IMR-90 (cell line): ENCODE measurements around the gene SMG5. TPM values are rescaled to one million over a fixed set of nuclear protein-coding genes. Genes with fewer than 3 reads are reported as not detected.

Experiments
- ATAC-seq: fragments of 200-7000 bp; cut with Tn5 transposase; 2 replicates; pipeline ENCODE4 v1.9.1; 2020; ENCODE audit warnings: low read depth, mild to moderate bottlenecking, moderate library complexity
- BruUV-seq: library from RNA; stranded (reverse); fragments of 400-500 nt; replicated peaks from 2 replicates; lab custom pipeline; 2021; lab: Mats Ljungman, UMichigan
- CTCF ChIA-PET: fragments of 300-600 bp; formaldehyde crosslinking; extraction: SDS; loops from one replicate; lab custom pipeline; 2021; ENCODE audit warnings: antibody characterized with exemption; lab: Yijun Ruan, JAX
- POLR2A ChIA-PET: fragments of 300-600 bp; sonication (Branson Sonifier 250); formaldehyde crosslinking; loops from one replicate; lab custom pipeline; 2022; ENCODE audit warnings: antibody characterized with exemption; ENCODE audit not compliant: unreplicated experiment; lab: Charles Lee
- DNase-seq: peaks from one replicate; pipeline ENCODE4 v3.0.0; 2013
- H2AFZ ChIP-seq: replicated peaks from 2 replicates; pipeline ENCODE3; 2013; ENCODE audit warnings: low read length, mild to moderate bottlenecking; ENCODE audit not compliant: poor library complexity
- H2AK5ac ChIP-seq: 2 replicates; pipeline ENCODE4 v1.6.1; 2013; ENCODE audit warnings: low read depth, low read length, inconsistent platforms
- H2AK9ac ChIP-seq: replicated peaks from 2 replicates; pipeline ENCODE3; 2013; ENCODE audit warnings: mild to moderate bottlenecking, low read depth, low read length, moderate library complexity; ENCODE audit not compliant: poor library complexity
- H2BK120ac ChIP-seq: 2 replicates; pipeline ENCODE4 v1.6.1; 2013; ENCODE audit warnings: low read depth, low read length, inconsistent platforms
- H2BK15ac ChIP-seq: 3 replicates; pipeline ENCODE4 v1.6.1; 2013; ENCODE audit warnings: low read depth, low read length, inconsistent platforms
- H2BK20ac ChIP-seq: 2 replicates; pipeline ENCODE4 v1.6.1; 2013; ENCODE audit warnings: low read depth, mild to moderate bottlenecking, inconsistent platforms, low read length, moderate library complexity
- H2BK5ac ChIP-seq: 2 replicates; pipeline ENCODE4 v1.6.1; 2013; ENCODE audit warnings: mild to moderate bottlenecking, low read depth, low read length, inconsistent platforms; ENCODE audit not compliant: poor library complexity, severe bottlenecking
- H3K14ac ChIP-seq: replicated peaks from 2 replicates; pipeline ENCODE4 v1.6.1; 2013; ENCODE audit warnings: low read depth, low read length, inconsistent platforms
- H3K18ac ChIP-seq: 2 replicates; pipeline ENCODE4 v1.6.1; 2013; ENCODE audit warnings: low read depth, low read length, control low read depth
- H3K23ac ChIP-seq: 2 replicates; pipeline ENCODE4 v1.6.1; 2013; ENCODE audit warnings: low read depth, low read length, inconsistent platforms
- H3K27ac ChIP-seq: 2 replicates; pipeline ENCODE4 v1.5.1; 2013; ENCODE audit warnings: mild to moderate bottlenecking, control low read depth, low read length; ENCODE audit not compliant: insufficient read depth
- H3K27me3 ChIP-seq: 2 replicates; pipeline ENCODE4 v1.6.1; 2013; ENCODE audit warnings: low read length; ENCODE audit not compliant: control insufficient read depth, insufficient read depth
- H3K36me3 ChIP-seq: 2 replicates; pipeline ENCODE4 v1.6.1; 2013; ENCODE audit warnings: low read length, mixed read lengths; ENCODE audit not compliant: control insufficient read depth, insufficient read depth
- H3K4ac ChIP-seq: 2 replicates; pipeline ENCODE4 v1.6.1; 2013; ENCODE audit warnings: low read depth, low read length, inconsistent platforms
- H3K4me1 ChIP-seq: 2 replicates; pipeline ENCODE4 v1.6.1; 2013; ENCODE audit warnings: low read length, mixed read lengths; ENCODE audit not compliant: control insufficient read depth, insufficient read depth
- H3K4me2 ChIP-seq: 2 replicates; pipeline ENCODE4 v1.6.1; 2013; ENCODE audit warnings: low read depth, mild to moderate bottlenecking, control low read depth, low read length, moderate library complexity
- H3K4me3 ChIP-seq: 2 replicates; pipeline ENCODE4 v1.5.1; 2013; ENCODE audit warnings: low read depth, mild to moderate bottlenecking, control low read depth, low read length, moderate library complexity; ENCODE audit not compliant: insufficient read depth
- H3K56ac ChIP-seq: 2 replicates; pipeline ENCODE4 v1.6.1; 2013; ENCODE audit warnings: low read length, inconsistent platforms; ENCODE audit not compliant: insufficient read depth; ENCODE audit errors: extremely low read depth
- H3K79me1 ChIP-seq, 2 experiments: 2 replicates each; pipeline ENCODE4 v1.6.1; 2013; ENCODE audit warnings: low read length in 2 of 2, inconsistent platforms in 1 of 2, low read depth in 1 of 2
- H3K9ac ChIP-seq: 2 replicates; pipeline ENCODE4 v1.6.1; 2013; ENCODE audit warnings: low read depth, low read length, control low read depth
- H3K9me1 ChIP-seq: 2 replicates; pipeline ENCODE4 v1.6.1; 2013; ENCODE audit warnings: low read length, inconsistent platforms; ENCODE audit not compliant: insufficient read depth
- H3K9me3 ChIP-seq: 2 replicates; pipeline ENCODE4 v1.6.1; 2013; ENCODE audit warnings: low read length; ENCODE audit not compliant: control insufficient read depth, insufficient read depth
- H4K20me1 ChIP-seq: 2 replicates; pipeline ENCODE4 v1.6.1; 2013; ENCODE audit warnings: low read length, inconsistent platforms; ENCODE audit not compliant: insufficient read depth
- H4K5ac ChIP-seq: 2 replicates; pipeline ENCODE4 v1.6.1; 2013; ENCODE audit warnings: mild to moderate bottlenecking, low read depth, low read length, control low read depth
- H4K8ac ChIP-seq, 2 experiments: 2 replicates each; pipeline ENCODE4 v1.6.1; 2013; ENCODE audit warnings: low read depth in 2 of 2, low read length in 2 of 2, control low read depth in 1 of 2, inconsistent platforms in 1 of 2
- H4K91ac ChIP-seq: 2 replicates; pipeline ENCODE4 v1.6.1; 2013; ENCODE audit warnings: low read depth, low read length, inconsistent platforms; ENCODE audit not compliant: insufficient read depth
- CHD1 ChIP-seq: IDR thresholded peaks from 2 replicates; pipeline ENCODE4 v1.6.1; 2012; ENCODE audit warnings: low read depth, low read length, improper control_type of control experiment
- MAFK ChIP-seq: IDR thresholded peaks from 2 replicates; pipeline ENCODE4 v1.6.1; 2012; ENCODE audit warnings: low read depth, low read length, improper control_type of control experiment
- MAZ ChIP-seq: IDR thresholded peaks from 2 replicates; pipeline ENCODE4 v1.6.1; 2012; ENCODE audit warnings: low read depth, mild to moderate bottlenecking, low read length, improper control_type of control experiment, moderate library complexity, borderline replicate concordance
- MXI1 ChIP-seq: IDR thresholded peaks from 2 replicates; pipeline ENCODE4 v1.6.1; 2012; ENCODE audit warnings: low read depth, mild to moderate bottlenecking, low read length, moderate library complexity, borderline replicate concordance
- NFE2L2 ChIP-seq: fragments of 150-350 bp; IDR thresholded peaks from 2 replicates; pipeline ENCODE4 v1.6.1; 2016; ENCODE audit warnings: low read depth, mild to moderate bottlenecking, low read length
- RAD21 ChIP-seq: IDR thresholded peaks from 2 replicates; pipeline ENCODE4 v1.6.1; 2012; ENCODE audit warnings: low read length, improper control_type of control experiment
- WGBS, 2 experiments: methylation state at CpG; one replicate each; pipeline versions ENCODE4 v1.1.5 to v1.1.7; 2013; ENCODE audit warnings: missing lambda C conversion rate in 2 of 2; ENCODE audit not compliant: insufficient read length in 1 of 2; ENCODE audit errors: extremely low coverage in 2 of 2; 5-methylcytosine and 5-hydroxymethylcytosine counted together
- dilution Hi-C: fragments of 300-500 bp; cut with HindIII; formaldehyde crosslinking; loops from one replicate; pipeline ENCODE4 v1.14.3; 2018; ENCODE audit warnings: low sequenced_read_pairs; ENCODE audit not compliant: unreplicated experiment
- in situ Hi-C: fragments of 300-500 bp; cut with MboI; formaldehyde crosslinking; loops from 3 replicates; pipeline ENCODE4 v1.14.3; 2019; ENCODE audit warnings: low sequenced_read_pairs, inconsistent platforms, mixed read lengths
- intact Hi-C: fragments of 100-400 bp; cut with micrococcal nuclease; formaldehyde crosslinking; loops from 2 replicates; pipeline ENCODE4 v1.10.0; 2022
- polyA plus RNA-seq, 3 experiments: library from polyadenylated mRNA; depleted of rRNA; stranded (reverse); fragments of >200 nt; gene quantifications; 2 replicates each; pipeline ENCODE4 v1.2.3, GENCODE V29; 2012; ENCODE audit warnings: low replicate concordance in 1 of 3
- total RNA-seq: library from RNA; depleted of rRNA; stranded (reverse); fragments of >200 nt; gene quantifications from 2 replicates; pipeline ENCODE4 v1.2.3, GENCODE V29; 2012
- TF ChIP-seq, protein P1 (sequence below): conservative IDR thresholded peaks from 2 replicates; pipeline ENCODE4 v1.5.1; 2012; ENCODE audit warnings: mild to moderate bottlenecking, low read depth, low read length, improper control_type of control experiment

SMG5 gene
- total and polyA plus RNA-seq, 2 of the 4 experiments (the other 2 are of a cell fraction): 34.7 to 37.3 TPM

GRCh38 chr1:156266051-156266450 lies 16.6 kb downstream of the SMG5 start:
- POLR2A ChIA-PET: no interaction called here
- Histone ChIP-seq H2BK120ac (no peak overlapping the region), H4K91ac (no peak overlapping the region), H4K8ac (no peak overlapping the region), H2BK15ac (no peak overlapping the region), H4K20me1 (peaks cover 32% of the 10 kb centered on the region), H3K56ac (no peak overlapping the region), H4K5ac (no peak overlapping the region), H2AK9ac (no peak overlapping the region), H3K18ac (no peak overlapping the region), H3K79me1 (peaks cover 13 to 53% of the 10 kb centered on the region in 2 experiments), H3K4ac (no peak overlapping the region), H3K27ac (no peak overlapping the region), H2AK5ac (no peak overlapping the region), H3K36me3 (peaks cover 63% of the 10 kb centered on the region), H2AFZ (no peak overlapping the region), H3K9me3 (no peaks in the 10 kb centered on the region), H3K4me2 (no peak overlapping the region), H2BK20ac (no peak overlapping the region), H3K27me3 (no peaks in the 10 kb centered on the region), H3K4me1 (peaks cover 10% of the 10 kb centered on the region), H3K4me3 (no peak overlapping the region), H3K23ac (no peak overlapping the region), H3K14ac (no peak overlapping the region), H3K9me1 (peaks cover 19% of the 10 kb centered on the region), H3K9ac (no peak overlapping the region), H2BK5ac (no peak overlapping the region)
- intact Hi-C loops: loop anchor here (5.0 kb wide), 1 partner anchor 51 kb away; no protein-coding TSS in a partner anchor
- in situ Hi-C loops: no loop called here
- no peak for ATAC-seq
- DNase-seq: no peak
- CTCF ChIA-PET: no interaction called here
- dilution Hi-C loops: no loop called here
- no peak for TF ChIP-seq MAFK
- TF ChIP-seq, protein P1, sequence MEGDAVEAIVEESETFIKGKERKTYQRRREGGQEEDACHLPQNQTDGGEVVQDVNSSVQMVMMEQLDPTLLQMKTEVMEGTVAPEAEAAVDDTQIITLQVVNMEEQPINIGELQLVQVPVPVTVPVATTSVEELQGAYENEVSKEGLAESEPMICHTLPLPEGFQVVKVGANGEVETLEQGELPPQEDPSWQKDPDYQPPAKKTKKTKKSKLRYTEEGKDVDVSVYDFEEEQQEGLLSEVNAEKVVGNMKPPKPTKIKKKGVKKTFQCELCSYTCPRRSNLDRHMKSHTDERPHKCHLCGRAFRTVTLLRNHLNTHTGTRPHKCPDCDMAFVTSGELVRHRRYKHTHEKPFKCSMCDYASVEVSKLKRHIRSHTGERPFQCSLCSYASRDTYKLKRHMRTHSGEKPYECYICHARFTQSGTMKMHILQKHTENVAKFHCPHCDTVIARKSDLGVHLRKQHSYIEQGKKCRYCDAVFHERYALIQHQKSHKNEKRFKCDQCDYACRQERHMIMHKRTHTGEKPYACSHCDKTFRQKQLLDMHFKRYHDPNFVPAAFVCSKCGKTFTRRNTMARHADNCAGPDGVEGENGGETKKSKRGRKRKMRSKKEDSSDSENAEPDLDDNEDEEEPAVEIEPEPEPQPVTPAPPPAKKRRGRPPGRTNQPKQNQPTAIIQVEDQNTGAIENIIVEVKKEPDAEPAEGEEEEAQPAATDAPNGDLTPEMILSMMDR: no peak
- no peak for TF ChIP-seq RAD21
- no peak for TF ChIP-seq MAZ
- TF ChIP-seq NFE2L2: no peak
- TF ChIP-seq MXI1: no peak
- TF ChIP-seq CHD1: no peak
- BruUV-seq: no TSS peak
- WGBS, 2 experiments: 100% methylated on average over 2 of the region's 13 CpGs; no CpG with 5 or more reads in 1 of the 2 experiments
